ENCODE data around the gene SYT6.

- TF ChIP-seq, protein P1, sequence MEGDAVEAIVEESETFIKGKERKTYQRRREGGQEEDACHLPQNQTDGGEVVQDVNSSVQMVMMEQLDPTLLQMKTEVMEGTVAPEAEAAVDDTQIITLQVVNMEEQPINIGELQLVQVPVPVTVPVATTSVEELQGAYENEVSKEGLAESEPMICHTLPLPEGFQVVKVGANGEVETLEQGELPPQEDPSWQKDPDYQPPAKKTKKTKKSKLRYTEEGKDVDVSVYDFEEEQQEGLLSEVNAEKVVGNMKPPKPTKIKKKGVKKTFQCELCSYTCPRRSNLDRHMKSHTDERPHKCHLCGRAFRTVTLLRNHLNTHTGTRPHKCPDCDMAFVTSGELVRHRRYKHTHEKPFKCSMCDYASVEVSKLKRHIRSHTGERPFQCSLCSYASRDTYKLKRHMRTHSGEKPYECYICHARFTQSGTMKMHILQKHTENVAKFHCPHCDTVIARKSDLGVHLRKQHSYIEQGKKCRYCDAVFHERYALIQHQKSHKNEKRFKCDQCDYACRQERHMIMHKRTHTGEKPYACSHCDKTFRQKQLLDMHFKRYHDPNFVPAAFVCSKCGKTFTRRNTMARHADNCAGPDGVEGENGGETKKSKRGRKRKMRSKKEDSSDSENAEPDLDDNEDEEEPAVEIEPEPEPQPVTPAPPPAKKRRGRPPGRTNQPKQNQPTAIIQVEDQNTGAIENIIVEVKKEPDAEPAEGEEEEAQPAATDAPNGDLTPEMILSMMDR (IDR thresholded peaks at IDR 0.05; ENCODE audit: low read length): no peak
- TF ChIP-seq EZH2 (optimal IDR thresholded peaks at IDR 0.05; ENCODE audit: low read depth, low read length): no peak
- TF ChIP-seq EZH2phosphoT487 (IDR thresholded peaks at IDR 0.05; ENCODE audit: low read length): no peak
Measured at GRCh38 chr1:114134518-114134917, 19.2 kb downstream of the SYT6 start.

Measured in MM.1S (cell line).